GM12891 (cell line): ENCODE results near the gene ST7.
A peak's percentile ranks its signal among the peaks of the same experiment; 100 is the strongest.

ENCODE experiments used
- DNase-seq: peaks from one replicate; pipeline ENCODE4 v3.0.0; 2011; ENCODE audit warnings: low spot score; ENCODE audit not compliant: insufficient read length
- FAIRE-seq: peaks from 2 replicates; lab custom pipeline; 2011; peaks lifted over from hg19 to GRCh38; lab: Jason Lieb, UNC
- PAX5 ChIP-seq: IDR thresholded peaks from 2 replicates; pipeline ENCODE4 v1.6.1; 2011; ENCODE audit warnings: low read length, moderate library complexity, mild to moderate bottlenecking; ENCODE audit not compliant: insufficient read depth, severe bottlenecking
- POLR2A ChIP-seq: IDR thresholded peaks from 2 replicates; pipeline ENCODE4 v1.6.1; 2011; ENCODE audit warnings: low read depth, low read length, control low read depth
- POLR2AphosphoS5 ChIP-seq: IDR thresholded peaks from 2 replicates; pipeline ENCODE4 v1.6.1; 2011; ENCODE audit warnings: low read depth, low read length, control low read depth
- POU2F2 ChIP-seq: IDR thresholded peaks from 2 replicates; pipeline ENCODE4 v1.6.1; 2011; ENCODE audit warnings: low read depth, mild to moderate bottlenecking, control low read depth, low read length, moderate library complexity
- SPI1 ChIP-seq: IDR thresholded peaks from 2 replicates; pipeline ENCODE4 v1.6.1; 2011; ENCODE audit warnings: low read depth, low read length, control low read depth
- TAF1 ChIP-seq: IDR thresholded peaks from 2 replicates; pipeline ENCODE4 v1.6.1; 2011; ENCODE audit warnings: low read depth, low read length, control low read depth

Gene ST7

GRCh38 chr7:117036836-117037235 lies 83.5 kb downstream of the ST7 start:
- FAIRE-seq (no peak), DNase-seq (no peak)
- TF ChIP-seq TAF1 (no peak), POU2F2 (no peak), POLR2A (no peak), SPI1 (no peak), PAX5 (no peak), POLR2AphosphoS5 (no peak)

DNA sequence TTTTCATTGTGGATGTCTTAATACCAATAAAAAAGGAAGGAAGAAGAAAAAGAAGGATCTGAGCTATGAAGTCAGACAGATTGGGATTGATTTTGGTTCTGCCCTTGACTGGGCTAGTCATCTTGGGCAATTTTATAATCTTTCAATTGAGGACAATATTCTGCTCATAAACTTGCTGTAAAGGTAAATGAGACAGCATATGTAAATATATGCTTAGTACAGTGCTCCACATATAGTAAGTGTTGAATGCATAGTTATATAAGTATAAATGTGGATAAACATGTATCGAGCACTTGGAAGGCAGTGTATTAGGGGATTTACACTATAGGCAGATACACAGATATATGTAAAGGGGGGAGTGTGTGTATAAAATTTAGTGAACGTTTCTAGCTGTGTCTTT lies 85.1 kb downstream of the ST7 start:
- FAIRE-seq (no peak), DNase-seq (no peak)
- TF ChIP-seq POLR2A: no peak
- TF ChIP-seq POLR2AphosphoS5: no peak
- TF ChIP-seq TAF1: no peak
- no peak for TF ChIP-seq POU2F2
- TF ChIP-seq PAX5: no peak
- no peak for TF ChIP-seq SPI1

DNA sequence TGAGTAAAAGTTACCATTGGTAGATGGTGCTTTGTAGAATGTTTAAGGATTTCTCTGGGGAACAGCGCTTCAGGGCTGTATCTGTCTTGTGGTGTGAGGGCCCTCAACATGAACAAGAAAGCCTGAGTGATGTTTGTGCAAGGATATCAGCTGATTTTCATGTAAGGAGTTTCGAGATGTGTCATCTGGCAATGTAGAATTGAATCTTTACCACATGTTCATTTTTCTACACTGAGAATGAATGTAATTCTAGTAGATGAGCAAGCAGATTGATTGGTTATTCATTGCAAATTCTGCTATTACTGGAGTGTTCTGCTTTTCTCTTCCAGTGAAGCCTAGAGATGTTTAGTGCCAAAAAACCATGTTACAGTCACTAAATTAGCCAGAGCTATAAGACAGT lies 87.7 kb downstream of the ST7 start:
- peak; percentile 59 for FAIRE-seq
- DNase-seq: no peak
- TF ChIP-seq PAX5 (no peak), SPI1 (peak; percentile 24; the same call in 1 of the 2 replicates), POU2F2 (0 out of 2 replicates have a peak, but pooled peaks have one; percentile 34), POLR2AphosphoS5 (no peak)

DNA sequence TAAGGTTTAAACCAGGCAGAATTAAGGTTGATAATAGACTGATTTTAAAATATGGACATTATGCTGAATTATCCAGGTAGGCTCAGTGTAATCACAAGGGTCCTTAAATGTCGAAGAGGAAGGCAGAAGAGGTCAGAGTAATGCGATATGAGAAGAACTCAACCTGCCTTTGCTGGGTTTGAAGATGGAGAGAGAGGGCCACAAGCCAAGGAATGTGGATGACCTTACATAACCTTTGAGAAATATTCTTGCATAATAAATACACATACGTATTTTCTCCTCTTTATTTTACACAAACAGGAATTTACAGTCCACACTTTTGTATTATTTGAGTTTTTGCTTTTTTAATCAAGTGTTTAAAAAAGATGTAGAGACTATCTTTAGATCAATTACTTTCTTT lies 88.5 kb downstream of the ST7 start:
- DNase-seq (no peak), FAIRE-seq (no peak)
- no peak for TF ChIP-seq POLR2A
- no peak for TF ChIP-seq POLR2AphosphoS5
- no peak for TF ChIP-seq POU2F2
- TF ChIP-seq TAF1: no peak
- no peak for TF ChIP-seq PAX5
- TF ChIP-seq SPI1: no peak

GRCh38 chr7:117043108-117043825 lies 90.0 kb downstream of the ST7 start:
- FAIRE-seq (no peak), DNase-seq (no peak)
- TF ChIP-seq SPI1: no peak
- no peak for TF ChIP-seq PAX5
- TF ChIP-seq POLR2AphosphoS5: no peak
- no peak for TF ChIP-seq TAF1
- TF ChIP-seq POU2F2: no peak
- no peak for TF ChIP-seq POLR2A

- FAIRE-seq (peak; percentile 59), DNase-seq (no peak)
- TF ChIP-seq POU2F2 (no peak), SPI1 (no peak), TAF1 (no peak), PAX5 (no peak), POLR2AphosphoS5 (no peak)
Measured at GRCh38 chr7:117044664-117045063, 91.4 kb downstream of the ST7 start.

- FAIRE-seq: no peak
- TF ChIP-seq POLR2A (no peak), SPI1 (no peak), PAX5 (no peak), POU2F2 (no peak), TAF1 (no peak)
- no peak for DNase-seq
Measured at GRCh38 chr7:117045927-117046710, 92.8 kb downstream of the ST7 start.

DNA sequence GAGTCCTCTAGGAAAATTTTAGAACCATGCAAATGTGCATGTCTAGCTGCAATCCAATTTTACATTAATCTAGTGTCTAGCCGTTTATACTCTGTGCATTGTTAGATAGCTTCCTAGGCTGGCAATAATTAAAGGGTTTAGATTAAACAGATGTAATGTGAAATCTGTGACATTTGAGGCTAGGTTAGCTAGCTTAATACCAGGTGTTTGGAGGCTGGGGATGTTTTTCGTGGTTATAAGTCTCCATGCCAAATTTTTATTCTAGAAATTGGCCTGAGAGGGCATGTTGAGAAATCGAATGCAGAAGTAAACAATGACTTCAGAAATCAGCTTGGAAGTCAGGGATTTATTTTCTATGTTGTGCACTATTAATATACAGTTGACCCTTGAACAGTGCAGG lies 94.2 kb downstream of the ST7 start:
- no peak for DNase-seq
- TF ChIP-seq PAX5: no peak
- TF ChIP-seq POLR2A: no peak
- no peak for FAIRE-seq

DNA sequence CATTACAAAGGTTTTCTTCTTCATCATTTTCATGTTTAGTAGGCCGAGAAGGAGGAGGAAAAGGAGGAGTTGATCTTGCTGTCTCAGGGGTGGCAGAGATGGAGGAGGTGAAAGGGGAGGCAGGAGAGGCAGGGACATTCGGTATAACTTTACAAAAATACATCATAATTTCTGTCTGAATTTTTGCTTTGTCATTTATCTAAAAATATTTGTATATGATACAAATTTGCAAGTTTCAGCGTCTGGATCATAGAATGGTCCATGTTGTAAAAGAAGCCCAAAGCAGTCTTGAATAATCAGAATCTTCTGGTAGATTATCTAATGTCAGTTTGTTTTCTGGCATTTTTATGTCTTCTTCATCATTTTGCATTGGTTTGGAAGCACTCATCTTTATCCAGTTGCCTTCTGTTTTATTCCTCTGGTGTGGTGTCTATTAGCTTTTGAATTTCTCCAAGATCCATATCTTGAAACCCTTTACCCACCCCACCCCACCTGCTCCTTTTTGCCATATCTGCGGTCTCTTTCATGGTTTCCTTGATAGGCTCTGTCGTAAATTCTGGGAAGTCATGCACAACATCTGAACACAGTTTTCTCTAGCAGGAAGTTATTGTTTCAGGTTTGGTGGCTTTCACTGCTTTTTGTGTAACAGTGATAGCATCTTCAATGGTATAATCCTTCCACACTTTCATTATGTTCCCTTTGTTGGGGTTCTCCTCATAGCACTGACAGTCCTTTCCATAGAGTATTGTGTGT lies 95.0 kb downstream of the ST7 start:
- TF ChIP-seq PAX5 (no peak), TAF1 (no peak), POU2F2 (no peak), SPI1 (no peak), POLR2A (no peak), POLR2AphosphoS5 (no peak)
- no peak for DNase-seq
- peak; percentile 20 for FAIRE-seq

GRCh38 chr7:117048882-117049281 lies 95.6 kb downstream of the ST7 start:
- DNase-seq: no peak
- TF ChIP-seq POLR2A: no peak
- TF ChIP-seq POU2F2: no peak
- no peak for TF ChIP-seq PAX5
- TF ChIP-seq SPI1: no peak
- TF ChIP-seq TAF1: no peak
- no peak for TF ChIP-seq POLR2AphosphoS5
- no peak for FAIRE-seq
